Measurements from ENCODE around the gene EAPP.
"Not testable (repeated sequence)": the region's sequence is repeated elsewhere in the genome, so short reads cannot be mapped to it uniquely, and the experiment has no call there.

The EAPP gene

GRCh38 chr14:34539407-34540180 lies at the start of gene EAPP:
EAPP (minus strand) TSS chr14:34539701; CDS start chr14:34539628, 73 bp downstream.
- peak; percentile 93 for DNase-seq (ENCODE audit: low read depth)

- no peak for DNase-seq (ENCODE audit: low read depth)
Observed at GRCh38 chr14:34583525-34583924, 44.0 kb upstream of the EAPP start.

GRCh38 chr14:34582117-34582680 lies 42.7 kb upstream of the EAPP start:
- DNase-seq (ENCODE audit: low read depth) = no peak

- DNase-seq (ENCODE audit: low read depth) = no peak
Observed at GRCh38 chr14:34580381-34580780, 40.9 kb upstream of the EAPP start.

- DNase-seq (ENCODE audit: low read depth) = no peak
Observed at GRCh38 chr14:34571771-34572170, 32.3 kb upstream of the EAPP start.

GRCh38 chr14:34569750-34570149 lies 30.2 kb upstream of the EAPP start:
- DNase-seq (ENCODE audit: low read depth) = no peak

GRCh38 chr14:34568803-34569202 lies 29.3 kb upstream of the EAPP start:
- DNase-seq (ENCODE audit: low read depth) = no peak

GRCh38 chr14:34562776-34563150 lies 23.3 kb upstream of the EAPP start:
- no peak for DNase-seq (ENCODE audit: low read depth)

- not testable (repeated sequence) for DNase-seq (ENCODE audit: low read depth)
Observed at GRCh38 chr14:34562037-34562775, 22.7 kb upstream of the EAPP start.

- not testable (repeated sequence) for DNase-seq (ENCODE audit: low read depth)
Observed at GRCh38 chr14:34556498-34556829, 17.0 kb upstream of the EAPP start.

- not testable (repeated sequence) for DNase-seq (ENCODE audit: low read depth)
Observed at GRCh38 chr14:34555583-34556497, 16.3 kb upstream of the EAPP start.

GRCh38 chr14:34554540-34555250 lies 15.2 kb upstream of the EAPP start:
- DNase-seq (ENCODE audit: low read depth) = no peak

GRCh38 chr14:34549276-34549966 lies 9.9 kb upstream of the EAPP start:
- not testable (repeated sequence) for DNase-seq (ENCODE audit: low read depth)

- no peak for DNase-seq (ENCODE audit: low read depth)
Observed at GRCh38 chr14:34548472-34548981, 9.0 kb upstream of the EAPP start.

GRCh38 chr14:34547136-34547520 lies 7.6 kb upstream of the EAPP start:
- DNase-seq (ENCODE audit: low read depth) = not testable (repeated sequence)

- not testable (repeated sequence) for DNase-seq (ENCODE audit: low read depth)
Observed at GRCh38 chr14:34546272-34547135, 7.0 kb upstream of the EAPP start.

- DNase-seq (ENCODE audit: low read depth) = not testable (repeated sequence)
Observed at GRCh38 chr14:34540181-34541059, 919 bp upstream of the EAPP start.

- no peak for DNase-seq (ENCODE audit: low read depth)
Observed at GRCh38 chr14:34538871-34539406, 562 bp downstream of the EAPP start.

Data from T-helper 22 cell (primary cell).